Stimulated activated CD4-positive, alpha-beta T cell treated with anti-CD3 and anti-CD28 coated beads, Interleukin-1b, Interleukin-23, amount 100 ng/mL, for 48 hours (primary cell): Measurements from ENCODE around the gene GP5.
A peak's percentile ranks its signal among the peaks of the same experiment; 100 is the strongest.

Source experiments
- DNase-seq: peaks from one replicate; pipeline ENCODE4 v3.0.0-alpha.2; 2020

The GP5 gene

GRCh38 chr3:194396859-194397756 lies 2.0 kb downstream of the GP5 start:
- DNase-seq = no peak

- DNase-seq = no peak
Measured at GRCh38 chr3:194396539-194396858, 2.6 kb downstream of the GP5 start.

GRCh38 chr3:194395778-194396538 lies 3.1 kb downstream of the GP5 start:
- peak; percentile 55 for DNase-seq

DNA sequence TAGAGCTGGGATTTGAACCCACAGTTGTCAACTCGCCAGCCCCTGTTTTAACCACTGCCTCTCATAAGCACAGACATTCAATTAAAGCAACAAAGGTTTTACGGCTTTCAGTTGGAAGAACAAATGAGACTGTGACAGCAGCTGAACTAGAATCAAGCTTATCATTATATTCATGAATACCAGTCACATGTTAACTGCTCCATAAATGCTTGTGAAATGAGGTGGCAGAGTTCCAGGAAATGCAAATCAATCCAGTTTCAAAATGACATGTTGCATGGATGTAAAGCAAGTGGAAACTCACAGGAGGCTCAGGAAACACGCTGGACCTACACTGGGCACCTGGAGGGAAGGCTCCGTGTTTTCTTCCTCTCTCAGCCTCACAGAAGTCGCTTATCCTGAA lies 3.9 kb downstream of the GP5 start:
- DNase-seq = no peak

DNA sequence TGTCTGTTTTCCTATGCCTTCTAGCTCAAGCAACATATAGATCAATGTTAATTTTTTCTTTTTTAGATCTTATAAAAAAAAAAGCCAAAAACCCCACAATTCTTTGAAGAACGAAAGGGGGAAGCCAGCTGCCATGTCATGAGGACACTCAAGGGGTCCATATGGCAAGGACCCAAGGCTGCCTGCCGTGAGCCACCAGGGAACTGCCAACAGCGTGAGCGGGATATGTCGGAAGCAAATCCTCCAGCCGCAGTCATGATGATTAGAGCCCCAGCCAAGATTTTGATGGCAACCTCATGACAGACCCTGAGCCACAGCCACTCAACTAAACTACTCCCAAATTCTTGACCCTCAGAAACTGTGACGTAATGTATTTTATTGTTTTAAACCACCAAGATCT lies 6.5 kb downstream of the GP5 start:
- no peak for DNase-seq

DNA sequence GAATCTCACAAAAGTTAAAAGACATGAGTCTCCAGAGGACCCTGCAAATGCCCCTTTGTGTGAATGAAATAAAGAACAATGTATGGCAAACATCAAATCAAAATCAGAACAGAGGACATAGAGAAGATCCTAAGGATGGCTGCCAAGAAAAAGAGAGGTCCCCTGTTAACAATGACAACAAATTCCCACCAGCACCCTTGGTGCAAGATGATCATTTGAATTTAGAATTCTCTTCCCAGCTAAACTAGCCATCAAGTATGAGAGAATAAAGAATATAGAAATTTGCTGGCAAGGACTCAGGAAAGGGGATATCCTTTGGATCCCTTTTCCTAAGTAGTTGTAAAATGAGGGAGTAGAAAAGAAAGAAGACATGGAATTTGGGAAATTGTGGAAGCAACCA lies 8.2 kb downstream of the GP5 start:
- DNase-seq = no peak

- DNase-seq = no peak
Measured at GRCh38 chr3:194389269-194389668, 9.8 kb downstream of the GP5 start.

GRCh38 chr3:194387926-194388418 lies 11.1 kb downstream of the GP5 start:
- no peak for DNase-seq

DNA sequence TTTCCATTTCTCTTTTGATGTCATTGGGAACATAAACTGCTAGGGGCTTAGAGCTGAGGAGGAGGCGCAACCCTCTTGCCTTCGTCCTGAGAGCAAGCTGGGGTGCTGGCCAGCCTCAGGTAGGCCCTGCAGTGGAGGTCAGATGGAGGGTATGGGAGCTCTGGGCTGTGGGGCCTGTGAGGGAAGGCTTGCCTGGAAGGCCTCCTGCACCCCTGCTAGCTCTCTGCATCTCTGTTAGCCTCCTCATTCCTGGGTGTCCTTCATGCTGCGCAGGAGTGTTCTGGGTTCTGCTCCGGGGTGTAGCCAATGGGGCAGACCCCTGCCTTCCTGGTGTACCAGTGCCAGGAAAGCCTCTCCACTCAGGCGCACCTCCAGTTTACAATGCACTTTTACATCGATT lies 11.8 kb downstream of the GP5 start:
- DNase-seq = no peak

DNA sequence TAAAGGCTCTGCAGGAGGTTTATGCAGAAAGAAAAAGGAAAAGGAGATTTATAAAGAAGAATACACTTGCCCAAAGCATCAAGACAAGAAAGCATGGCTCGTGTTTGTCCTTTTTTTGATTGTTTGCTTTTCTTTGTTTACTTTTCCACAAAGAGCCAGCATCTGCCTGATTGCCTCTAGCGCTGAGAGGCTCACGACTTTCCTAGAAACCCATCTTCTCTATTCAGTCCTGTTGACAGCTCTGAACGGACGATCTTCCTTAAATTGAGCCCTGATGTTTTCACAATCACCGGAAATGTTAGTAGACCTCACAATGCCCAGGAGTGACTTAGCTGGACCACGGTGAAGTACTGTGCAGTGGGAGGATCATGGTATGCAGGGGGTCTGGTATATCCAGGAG lies 12.4 kb downstream of the GP5 start:
- no peak for DNase-seq

DNA sequence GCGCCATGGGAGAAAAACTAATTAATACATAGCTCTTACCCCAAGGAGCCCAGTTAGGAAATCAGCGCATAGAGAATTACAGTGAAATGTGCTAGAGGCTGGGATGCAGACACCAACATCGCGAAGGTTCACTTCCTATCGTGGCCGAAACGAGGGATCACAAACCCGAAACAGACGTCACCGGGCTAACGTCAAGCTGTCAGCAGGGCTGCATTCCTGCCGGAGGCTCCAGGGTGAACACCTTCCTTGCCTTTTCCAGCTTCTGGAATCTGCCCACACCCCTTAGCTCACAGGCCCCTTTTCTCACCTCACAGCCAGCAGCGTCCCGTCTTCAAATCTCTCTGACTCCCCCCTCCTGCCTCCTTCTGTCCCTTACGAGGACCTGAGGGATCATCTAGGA lies 13.0 kb downstream of the GP5 start:
- no peak for DNase-seq

DNA sequence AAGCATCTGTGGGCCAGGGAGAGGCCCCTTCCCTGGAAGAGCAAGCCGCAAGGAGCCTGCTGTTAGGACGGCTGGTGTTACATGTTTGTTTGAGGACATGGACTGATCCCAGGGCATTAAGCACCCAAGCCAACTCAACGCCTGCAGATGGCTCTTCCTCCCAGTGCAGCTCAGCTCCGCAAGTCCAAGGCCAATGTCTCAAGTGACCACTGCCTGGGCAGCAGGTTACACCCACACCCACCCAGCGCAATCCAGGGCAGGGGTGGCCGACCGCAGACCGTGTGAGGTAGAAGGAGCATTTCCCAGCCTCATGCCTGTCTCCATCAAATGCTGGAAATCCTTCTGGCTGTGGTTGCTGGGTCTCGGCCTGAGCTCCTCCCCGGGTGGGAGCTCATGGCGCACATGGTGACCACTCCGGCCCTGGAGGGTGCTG lies 14.5 kb downstream of the GP5 start:
- no peak for DNase-seq

GRCh38 chr3:194384156-194384555 lies 14.9 kb downstream of the GP5 start:
- DNase-seq = no peak

GRCh38 chr3:194383276-194383940 lies 15.7 kb downstream of the GP5 start:
- no peak for DNase-seq

DNA sequence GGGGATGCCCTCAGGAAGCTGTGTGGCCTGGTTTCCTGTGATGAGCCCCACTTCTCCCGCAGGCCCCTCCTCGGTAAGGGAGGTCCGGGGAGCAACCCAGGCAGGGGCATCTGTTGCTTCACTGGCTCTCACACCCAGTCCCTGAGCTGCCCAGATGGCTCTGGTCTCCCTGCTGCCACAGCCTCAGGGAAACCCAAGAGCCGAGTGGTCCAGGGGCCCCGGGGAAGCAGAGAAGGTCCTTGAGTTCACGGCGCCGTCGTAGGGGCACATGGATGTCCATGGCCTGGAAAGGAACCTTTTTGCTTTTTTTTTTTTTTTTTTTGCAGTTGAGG lies 16.2 kb downstream of the GP5 start:
- no peak for DNase-seq

DNA sequence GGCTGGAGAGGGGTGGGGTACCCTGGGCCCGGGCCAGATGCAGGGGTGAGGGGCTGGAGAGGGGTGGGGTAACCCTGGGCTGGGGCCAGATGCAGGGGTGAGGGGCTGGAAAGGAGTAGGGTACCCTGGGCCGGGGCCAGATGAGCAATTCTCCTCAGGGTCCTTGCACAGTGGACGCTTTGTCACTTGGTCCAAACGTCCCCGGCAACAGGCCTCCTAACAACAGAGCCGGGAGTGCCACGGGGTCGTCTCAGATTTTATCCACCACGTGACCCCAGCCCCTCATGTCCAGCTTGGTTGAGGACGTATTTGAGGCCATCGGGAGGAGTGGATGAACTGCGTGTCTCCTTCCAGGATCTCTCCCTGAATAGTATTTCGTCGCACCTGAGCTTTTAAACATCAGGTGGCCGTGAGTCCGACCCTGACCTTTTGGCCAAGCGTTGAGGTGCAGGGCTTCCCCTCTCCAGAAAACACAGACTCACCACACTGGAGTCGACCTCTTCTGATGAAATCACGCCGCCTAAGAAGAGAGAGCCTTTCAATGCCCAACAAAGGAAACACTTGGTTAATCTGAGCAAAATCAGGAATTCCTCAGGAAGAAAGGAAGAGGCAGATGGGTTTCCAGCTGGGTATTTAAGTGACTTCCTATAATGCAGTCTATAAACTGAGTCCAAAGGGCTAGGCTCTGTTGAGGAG lies 16.7 kb downstream of the GP5 start:
- no peak for DNase-seq

DNA sequence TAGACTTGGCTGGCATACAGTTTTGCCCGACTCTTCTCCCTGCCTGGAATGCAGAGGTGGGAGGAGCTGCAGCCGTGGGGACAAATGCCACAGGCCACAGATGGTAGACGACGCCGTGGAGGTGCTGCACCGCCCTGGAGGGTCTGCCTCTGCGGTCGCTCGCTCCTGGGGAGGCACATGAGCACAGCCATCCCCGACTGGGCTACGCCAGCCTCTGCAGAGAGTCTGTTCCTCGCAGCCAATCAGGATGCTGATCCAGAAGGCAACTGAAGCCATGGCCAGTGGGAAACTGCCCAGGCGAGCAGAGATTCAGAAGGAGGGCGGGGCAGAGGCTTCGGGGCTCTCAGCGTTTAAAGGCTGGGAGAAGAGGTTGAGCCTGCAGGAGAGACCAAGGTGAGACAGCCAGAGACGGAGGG lies 17.6 kb downstream of the GP5 start:
- DNase-seq = no peak

GRCh38 chr3:194380326-194380725 lies 18.7 kb downstream of the GP5 start:
- DNase-seq = no peak

DNA sequence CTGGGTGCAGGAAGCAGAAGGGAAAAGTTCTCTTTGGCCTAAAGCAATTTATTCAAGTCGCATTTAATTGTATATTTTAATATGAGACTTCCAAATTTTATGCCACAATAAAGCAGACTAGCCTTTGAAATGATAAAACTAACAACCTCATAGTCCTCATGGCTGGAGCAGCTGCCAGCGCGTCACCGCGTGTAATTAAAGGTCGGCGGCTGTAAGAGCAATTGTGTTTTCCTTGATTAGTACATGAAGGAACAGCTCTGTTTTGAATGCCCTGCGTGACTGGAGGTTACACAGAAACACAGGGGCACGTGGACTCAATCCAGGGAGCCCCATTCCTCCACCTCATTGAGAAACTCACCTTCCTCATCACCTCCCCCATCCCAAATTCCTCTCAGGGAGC lies 19.4 kb downstream of the GP5 start:
- no peak for DNase-seq

GRCh38 chr3:194379231-194379630 lies 19.8 kb downstream of the GP5 start:
- DNase-seq = no peak

GRCh38 chr3:194377708-194378107 lies 21.4 kb downstream of the GP5 start:
- DNase-seq = no peak

DNA sequence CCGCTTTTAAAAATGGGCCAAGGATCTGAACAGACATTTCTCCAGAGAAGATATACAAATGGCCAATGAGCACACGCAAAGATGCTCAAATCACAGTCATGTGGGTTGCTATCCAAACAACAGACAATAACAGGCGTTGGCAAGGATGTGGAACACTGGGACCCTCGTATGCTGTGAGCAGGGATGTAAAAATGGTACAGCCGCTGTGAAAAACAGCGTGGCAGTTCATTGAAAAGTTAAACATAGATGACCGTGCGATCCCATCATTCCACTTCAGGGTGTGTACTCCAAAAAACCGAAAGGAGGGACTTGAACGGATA lies 22.9 kb downstream of the GP5 start:
- DNase-seq = no peak

DNA sequence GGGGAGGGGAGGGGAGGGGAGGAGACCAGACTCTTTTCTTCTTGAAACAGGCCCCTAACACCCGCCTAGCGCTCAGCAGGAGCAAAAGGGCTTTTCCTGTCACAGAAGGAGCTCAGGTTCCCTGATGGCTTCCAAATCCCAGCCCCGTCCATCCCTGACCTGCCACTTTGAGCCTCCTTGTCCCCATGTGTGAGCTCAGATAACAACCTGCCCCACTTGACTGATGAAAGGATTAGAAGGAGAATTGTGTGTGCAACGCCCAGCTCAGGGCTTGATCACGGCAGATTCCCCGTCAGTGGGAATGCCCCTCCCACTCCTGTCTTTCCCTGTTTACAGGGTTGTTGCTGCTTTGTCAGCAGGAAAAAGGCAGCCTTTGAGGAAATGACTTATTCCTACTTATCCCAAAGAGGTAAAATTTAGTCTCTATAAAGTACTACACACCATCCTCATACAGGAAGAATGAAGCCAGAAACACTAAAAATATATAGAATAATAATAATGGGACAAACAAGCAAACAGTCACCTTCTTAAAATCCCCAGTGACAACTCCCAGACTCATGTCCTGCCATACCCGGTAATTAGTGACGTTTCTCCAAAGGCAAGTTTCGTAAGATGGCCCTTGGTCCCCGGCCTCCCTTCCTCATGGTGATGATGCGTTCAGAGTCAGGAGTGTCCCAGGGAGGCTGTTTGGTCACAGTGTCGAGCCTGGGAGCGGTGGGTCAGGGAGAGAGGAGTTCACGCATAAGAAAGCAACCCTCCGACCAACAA lies 23.4 kb downstream of the GP5 start:
- no peak for DNase-seq
